HL-60/S4 treated with phorbol 12-myristate 13-acetate at 8.2 ng/mL for 4 days and 3 days (cell line): ENCODE measurements around the gene AMZ1.
"Not testable (repeated sequence)": the region's sequence is repeated elsewhere in the genome, so short reads cannot be mapped to it uniquely, and the experiment has no call there.

Experiments used
- in situ Hi-C: fragments of 300-500 bp; cut with MboI; formaldehyde crosslinking; loops from 2 replicates; pipeline ENCODE4 v1.15.0; 2022; ENCODE audit warnings: low sequenced_read_pairs

The AMZ1 gene

DNA sequence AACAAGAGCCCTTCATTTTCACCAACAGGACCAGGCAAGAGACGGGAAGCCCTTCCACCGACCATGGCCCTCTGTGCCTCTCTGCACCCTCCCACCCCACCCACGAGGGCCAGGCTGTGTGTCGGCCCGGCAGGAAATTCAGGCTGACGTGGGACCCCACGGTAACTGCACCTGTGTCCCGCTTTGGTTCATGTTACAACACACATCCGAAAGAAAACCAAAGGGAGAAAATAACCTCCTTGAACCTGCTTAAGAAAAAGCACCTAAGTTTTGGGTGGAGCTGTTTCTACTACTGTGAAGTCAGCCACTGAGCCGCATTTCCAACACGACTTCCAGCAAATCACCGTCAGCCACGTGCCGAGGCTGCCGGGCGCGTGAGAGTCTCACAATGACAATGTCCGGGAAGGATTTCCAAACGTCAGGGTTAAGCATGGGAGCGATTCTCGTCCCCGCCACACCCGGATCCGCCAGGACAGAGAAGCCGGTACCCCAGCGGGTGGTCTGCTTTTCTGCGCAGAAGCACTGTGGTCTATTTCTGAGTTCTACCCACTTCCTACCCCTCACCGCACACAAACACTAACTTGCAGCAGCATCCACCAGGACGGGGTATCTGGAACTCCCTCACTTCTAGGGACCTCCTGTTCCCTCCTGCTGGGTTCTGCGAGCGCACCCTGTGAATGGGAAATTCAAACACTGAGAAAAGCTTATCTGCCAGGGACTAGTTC lies 36.6 kb downstream of the AMZ1 start:
- in situ Hi-C loops = no loop called here

DNA sequence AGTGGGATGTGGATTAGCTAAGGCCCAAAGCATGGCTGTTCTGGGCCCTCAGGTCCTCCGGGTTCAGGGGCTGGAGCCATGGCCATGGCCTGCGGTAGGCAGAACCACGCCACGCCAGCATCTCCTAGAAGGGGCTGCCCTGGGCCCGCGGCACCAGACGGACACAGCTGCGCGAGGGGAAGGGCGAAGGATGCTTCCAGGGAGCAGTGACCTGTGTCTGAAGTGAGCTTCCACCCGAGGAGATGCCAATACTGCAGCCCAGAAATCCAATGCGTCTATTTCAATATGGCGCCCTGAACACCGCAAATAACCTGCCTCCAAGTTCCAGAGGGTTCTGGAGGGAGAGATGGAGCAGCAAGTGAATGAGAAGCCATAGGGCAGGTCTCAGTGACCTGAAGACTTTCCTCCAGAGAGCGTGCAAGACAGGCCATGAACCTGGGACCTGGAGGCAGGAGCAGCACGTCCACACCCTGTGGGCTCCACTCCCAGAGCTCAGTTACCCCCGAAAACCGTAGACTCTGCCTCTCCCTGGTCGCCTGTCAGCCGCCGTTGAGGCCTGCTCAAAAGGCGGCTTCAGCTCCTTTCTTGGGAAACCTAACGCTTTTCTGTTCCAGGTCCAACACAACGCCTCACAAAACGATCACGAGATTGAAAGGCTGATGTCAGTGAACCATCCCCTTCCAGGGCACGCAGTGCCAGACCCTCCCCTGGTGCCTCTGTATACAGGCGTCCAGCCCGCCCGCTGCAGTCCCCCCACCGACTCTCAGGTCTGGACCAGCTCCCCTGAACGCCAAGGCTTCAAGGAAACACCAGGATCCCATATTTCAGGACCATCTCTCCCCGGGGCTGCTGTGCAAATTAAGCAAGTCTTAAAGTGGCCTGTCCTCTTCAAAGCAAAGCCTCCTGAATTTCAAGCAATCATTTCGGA lies 37.4 kb downstream of the AMZ1 start:
- in situ Hi-C loops = no loop called here

DNA sequence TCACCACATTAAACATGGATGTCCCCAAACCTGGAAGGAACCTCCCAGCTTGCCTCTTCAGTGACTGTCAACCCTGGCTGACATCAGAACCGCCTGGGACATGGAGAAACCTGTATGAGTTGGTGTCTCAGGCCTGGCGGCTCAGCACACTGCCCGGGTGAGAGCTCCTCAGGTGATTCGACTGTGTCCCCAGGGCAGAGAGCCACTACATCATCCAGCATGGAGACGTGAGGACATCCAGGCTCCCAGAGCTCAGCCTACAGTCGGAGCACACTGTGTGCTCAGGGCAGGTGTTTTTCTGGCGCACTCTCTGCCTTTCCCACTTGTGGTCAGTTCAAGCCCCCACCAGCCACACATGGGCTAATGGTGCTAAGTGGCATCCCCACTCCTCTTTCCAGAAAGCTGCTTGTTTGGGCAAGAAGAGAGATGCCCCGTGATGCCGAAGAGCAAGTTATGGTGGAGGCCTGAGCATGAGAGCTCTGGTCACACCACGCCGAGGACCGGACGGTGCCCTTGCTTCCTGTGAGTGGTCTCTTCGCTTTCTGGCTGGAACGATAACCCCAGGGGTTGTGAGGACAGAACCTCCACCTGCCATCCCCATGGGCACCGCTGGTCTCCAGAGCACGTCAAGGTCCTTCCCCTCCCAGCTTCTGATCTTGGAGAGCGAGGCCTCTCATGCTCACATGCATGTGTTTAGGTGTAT lies 38.5 kb downstream of the AMZ1 start:
- in situ Hi-C loops = no loop called here

DNA sequence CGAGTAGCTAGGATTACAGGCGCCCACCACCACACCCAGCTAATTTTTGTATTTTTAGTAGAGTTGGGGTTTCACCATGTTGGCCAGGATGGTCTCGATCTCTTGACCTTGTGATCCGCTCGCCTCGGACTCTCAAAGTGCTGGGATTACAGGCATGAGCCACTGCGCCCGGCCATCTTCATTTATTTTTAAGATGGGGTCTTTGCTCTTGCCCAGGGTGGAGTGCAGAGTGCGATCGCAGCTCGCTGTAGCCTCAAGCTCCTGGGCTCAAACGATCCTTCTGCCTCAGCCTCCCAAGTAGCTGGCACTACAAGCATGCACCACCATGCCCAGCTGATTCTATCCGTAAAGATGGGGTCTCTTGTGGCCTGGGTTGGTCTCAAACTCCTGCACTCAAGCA lies 39.2 kb downstream of the AMZ1 start:
- in situ Hi-C loops = not testable (repeated sequence)

DNA sequence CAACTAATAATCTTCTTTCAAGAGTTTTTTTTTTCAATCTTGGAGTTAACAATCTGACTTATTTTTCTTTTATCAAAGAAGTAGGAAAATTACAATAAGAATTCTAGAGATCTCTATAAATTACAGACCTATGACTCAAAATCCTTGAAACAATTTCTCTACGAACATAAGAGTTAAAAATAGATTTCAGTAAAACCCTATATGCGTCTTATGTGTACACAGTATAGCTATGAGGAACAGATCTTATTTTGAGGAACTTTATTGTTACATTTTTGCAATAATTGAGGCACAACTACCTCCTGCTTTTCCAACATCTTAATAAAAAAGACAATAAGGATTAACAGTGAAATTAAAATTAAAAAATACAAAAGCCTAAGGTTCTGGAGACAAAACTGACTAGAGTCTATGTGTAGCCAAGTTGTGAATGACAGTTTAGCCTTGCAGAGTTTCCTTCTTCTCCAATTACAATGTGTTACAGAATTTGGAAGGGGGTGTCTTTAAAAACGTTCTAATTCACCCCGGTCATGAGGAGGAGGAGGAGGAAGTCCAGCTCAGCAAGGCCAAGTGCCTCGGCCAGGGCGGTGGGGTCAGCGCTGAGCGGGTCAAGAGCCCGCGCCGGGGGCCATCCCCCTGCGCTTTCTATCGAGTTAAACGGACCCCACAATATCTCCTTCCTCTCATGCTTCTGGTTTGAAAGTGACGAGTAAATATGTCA lies 40.5 kb downstream of the AMZ1 start:
- in situ Hi-C loops = no loop called here

DNA sequence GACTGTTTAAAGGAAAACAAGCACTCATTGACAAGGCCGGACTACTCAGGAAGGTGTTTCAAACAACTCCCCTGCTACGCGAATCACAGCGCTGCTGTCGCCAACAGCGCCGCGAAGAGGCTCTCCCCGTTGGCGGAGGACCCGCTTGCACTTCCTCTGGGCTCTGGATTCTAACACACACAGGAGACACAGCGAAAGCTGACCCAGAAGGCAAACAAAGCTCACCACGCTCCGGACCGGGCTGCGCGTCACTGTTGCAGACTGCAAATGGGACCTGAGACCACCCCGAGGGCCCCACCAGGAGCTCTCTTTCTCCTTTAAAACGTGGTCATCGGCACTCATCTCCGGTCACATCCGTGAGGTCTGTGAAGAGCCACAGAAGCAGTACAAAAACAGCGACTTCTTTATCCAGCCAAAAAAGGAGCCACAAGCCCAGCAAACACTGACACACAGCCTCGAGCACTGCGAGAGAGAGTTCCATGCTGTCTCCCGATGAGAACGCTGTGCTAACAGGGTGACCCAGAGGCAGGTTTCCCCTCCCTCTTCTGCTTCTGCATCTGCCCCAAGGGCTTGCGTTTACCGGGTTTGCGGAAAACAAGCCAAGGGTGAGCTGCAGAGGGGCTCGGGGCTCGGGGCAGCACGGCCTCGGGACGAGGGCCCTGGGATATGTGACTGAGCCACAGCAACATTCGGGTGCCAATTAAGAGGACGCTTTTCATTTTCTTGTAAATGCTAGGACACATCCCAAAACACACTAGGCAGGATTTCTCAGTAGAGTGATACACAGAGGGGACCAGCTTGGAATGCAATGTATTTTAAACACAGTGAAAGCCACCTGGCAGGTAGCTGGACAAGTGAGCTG lies 41.3 kb downstream of the AMZ1 start:
- in situ Hi-C loops = no loop called here

DNA sequence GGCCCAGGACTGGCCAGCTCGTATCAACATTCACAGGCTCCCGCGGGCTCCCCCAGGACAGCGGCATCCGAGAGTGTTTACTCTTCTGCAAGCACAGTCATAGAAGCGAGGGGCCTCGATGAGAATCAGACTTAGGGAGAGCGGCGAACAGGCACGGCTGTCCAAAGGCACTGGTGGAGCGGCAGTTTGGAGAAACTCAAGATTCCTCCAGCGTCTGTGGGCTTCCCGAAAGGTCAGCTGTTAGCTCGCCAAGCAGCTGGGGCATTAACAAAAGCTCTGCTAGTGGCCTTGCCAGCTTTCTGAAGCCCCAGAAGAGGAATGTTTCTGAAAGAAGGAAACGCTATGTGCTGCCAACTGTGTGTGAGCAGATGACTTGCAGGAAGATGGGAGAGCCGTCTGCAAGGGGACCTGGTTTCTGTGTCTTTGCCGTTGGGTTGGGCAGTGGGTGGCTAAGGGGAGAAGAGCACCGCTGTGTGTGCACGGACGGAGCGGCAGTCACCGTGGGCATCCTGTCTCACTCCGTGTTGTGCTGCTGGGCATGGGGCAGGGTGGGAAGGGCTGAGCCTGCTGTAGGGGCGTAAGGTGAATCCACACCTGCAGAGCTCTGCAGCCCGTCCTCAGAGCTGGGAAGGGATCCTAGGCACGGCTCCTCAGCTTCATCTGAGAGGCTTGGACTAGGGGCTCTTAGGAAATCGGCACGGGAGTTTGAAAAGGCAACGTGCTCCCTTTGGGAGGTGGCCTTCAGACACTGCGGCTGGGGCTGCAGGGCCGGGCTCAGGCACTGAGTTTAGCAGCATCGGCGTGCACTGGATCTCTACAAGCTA lies 42.1 kb downstream of the AMZ1 start:
- in situ Hi-C loops = no loop called here

DNA sequence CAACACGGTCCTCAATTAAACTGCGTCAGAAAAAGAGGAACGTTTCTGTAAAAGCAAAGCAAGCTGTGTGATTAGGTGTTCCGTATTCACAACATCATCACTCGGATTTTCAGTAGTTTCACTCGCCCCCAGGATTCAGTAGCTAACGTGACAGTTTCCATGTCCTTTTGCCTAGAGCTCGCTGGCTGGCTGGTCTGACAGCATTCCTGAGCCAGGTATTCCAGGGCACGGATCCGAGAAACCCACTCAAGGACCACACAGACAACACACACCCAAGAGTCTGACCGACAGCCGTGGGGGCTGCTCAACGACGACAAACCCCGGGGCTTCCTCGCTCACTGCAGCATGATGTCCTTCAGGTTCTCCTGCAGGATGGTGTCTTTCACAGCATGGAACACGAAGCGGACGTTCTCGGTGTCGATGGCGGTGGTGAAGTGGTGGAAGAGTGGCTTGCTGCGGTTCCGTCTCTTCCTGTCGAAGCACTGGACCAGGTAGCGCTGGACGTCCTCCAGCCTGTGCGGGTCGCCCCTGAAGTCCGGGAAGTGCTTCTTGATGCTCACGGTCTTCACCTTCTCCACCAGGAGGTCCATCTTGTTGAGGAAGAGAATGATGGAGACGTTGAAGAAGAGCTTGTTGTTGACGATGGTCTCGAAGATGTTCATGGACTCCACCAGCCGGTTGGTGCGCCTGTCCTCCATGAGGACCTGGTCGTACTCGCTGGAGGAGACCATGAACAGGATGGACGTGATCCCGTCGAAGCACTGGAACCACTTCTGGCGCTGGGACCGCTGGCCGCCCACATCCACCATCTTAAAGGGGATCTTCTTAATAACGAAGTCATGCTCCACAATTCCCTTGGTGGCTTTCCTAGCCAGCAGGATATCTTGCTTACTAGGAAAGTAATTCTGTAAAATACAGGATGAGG lies 43.1 kb downstream of the AMZ1 start:
- in situ Hi-C loops = no loop called here

DNA sequence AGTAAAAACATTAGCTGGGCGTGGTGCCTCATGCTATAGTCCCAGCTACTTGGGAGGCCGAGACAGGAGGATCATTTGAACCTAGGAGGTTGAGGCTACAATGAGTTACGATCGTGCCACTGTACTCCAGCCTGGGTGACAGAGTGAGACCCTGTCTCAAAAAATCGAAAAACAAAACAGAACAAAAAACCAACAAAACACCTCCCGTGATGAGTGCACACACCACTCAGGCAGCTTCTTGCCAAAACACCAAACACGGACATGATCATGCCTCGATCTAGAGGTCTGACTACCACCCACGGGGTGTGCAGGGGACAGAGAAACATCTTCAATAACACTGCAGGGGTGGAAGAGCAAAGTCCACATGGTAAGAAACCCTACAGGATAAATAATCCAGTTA lies 44.4 kb downstream of the AMZ1 start:
- in situ Hi-C loops = no loop called here

DNA sequence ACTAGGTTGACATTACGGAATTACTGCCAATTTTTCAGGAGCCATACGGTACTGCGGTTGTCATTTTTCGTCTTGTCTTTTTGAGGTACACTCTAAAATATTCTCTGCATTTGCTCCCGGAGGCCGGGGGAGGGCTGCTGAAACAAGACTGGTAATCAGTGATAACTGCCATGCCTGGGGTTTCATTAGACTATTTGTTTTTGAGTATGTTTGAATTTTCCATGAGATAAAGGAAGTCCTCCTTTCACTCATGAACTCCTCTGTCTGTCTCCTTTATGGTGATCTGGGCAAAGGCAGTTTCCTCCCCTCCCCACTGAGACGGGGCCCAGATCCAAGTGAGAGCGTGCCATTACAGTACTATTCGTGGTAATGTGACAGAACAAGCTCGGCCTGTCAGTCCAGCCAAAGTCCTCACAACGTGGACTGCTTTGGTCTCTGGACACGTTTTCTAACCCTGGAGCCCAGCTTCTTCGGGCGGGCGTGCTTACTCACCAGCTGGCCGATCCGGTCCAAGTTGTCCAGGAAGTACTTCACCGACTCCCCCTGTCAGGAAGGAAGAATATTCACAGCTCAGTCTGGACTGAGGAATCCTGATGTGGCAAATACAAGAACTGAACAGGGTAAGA lies 45.1 kb downstream of the AMZ1 start:
- in situ Hi-C loops = no loop called here

DNA sequence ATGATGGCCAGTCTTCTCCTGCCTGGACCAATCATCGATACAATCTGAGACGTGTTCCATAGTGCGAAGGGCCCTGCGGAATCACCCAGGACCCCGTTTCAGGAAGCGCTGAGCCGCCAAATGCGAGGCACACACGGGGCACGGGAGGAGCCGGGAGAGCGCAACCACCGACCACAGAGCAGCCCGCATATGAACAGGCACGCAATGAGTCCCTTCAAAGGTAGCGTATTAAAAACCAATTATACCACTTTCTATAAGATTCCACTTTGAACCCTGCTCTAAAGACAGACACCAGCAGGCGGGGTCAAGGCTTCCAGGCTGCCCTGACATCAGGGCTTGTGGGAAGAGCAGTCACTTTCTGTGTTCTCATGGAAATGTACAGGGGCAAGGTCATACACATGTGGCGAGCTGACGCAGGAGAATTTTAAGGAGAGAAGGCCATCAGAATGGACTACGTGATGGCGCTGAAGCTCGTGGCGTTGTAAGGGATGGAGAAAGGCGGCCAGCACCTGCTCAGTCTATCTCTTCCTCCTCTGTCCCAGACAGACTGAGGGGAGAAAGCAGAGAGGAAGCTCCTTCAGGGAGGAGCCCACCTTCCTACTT lies 46.2 kb downstream of the AMZ1 start:
- in situ Hi-C loops = no loop called here

DNA sequence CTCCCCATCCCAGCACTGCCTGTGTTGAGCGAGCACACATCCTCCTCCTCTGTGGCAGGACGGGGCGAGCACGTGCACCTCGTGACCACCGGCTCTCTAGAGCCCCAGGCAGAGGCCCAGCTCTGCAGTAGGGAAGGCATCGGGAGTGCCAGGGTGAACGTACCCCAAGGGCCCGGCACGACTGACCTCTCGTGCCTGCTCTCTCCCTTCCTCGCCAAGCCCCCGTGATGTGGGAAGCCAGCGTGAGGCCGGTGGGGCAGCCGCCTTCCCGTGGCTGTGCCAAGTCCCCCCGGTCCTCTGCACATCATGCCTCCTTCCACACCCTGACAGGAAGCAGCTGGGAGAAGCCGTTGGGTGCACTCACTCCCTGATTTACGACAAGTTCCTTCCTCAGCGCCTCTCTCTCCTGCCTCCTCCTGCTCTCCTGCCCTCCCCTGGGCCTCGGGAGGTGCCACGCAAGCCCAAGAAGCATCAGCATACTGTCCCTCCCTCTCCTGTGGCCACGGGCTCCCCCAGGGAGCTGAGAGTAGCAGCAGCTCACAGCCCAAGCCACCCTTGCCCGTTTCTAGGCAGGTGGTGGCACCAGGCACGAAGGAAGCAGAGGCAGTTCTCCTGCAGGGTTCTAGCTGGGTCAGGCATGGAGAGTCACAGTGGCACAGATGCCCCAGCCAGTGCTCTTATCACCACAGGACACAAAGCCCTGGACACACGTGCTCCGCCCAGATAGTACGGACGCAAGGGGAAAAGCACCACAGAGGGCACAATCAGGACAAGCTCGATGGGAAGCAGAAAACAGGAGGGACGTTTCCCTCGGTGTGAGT lies 47.0 kb downstream of the AMZ1 start:
- in situ Hi-C loops = no loop called here

DNA sequence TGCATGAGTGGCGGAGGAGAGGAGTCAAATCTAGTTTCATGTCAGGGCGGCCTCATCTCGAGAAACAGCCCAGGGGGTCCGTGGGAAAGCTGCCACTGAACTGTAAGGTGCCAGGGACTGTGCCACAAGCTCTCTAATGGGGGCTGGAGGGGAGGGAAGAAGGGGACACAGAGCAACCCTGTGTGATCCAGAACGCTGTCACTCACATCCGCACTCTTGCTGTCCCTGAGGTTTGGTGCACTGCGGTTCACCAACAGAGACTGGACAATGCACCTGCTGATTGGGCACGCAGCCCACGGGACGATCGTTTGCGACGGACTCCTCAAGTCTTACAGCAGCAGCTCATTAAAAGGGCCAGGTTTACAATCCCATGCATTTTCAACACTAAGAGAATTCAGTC lies 47.7 kb downstream of the AMZ1 start:
- in situ Hi-C loops = no loop called here

DNA sequence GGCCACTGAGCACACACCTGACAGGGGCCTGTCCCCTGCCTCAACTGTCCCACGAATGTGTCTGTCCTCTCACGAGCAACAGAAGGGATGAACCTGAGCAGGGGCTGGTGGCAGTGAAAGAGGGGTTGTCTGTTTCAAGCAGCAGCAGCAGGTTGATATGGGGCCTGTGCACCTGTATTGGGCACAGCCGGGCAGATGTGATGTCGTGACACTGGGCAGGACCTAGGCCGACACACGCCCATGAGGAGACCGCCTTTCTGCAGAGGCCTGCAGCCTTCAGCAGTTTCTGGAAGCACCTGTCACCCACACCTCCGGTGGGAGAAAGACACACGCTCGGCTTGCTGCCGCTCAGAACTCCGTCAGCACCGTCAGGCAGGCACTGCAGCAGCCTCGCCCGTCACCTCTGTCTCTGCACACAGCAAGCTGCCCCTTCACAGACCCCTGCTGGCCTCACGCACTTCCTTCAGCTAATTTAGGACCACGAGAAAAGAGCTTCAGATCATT lies 48.5 kb downstream of the AMZ1 start:
- in situ Hi-C loops = no loop called here

DNA sequence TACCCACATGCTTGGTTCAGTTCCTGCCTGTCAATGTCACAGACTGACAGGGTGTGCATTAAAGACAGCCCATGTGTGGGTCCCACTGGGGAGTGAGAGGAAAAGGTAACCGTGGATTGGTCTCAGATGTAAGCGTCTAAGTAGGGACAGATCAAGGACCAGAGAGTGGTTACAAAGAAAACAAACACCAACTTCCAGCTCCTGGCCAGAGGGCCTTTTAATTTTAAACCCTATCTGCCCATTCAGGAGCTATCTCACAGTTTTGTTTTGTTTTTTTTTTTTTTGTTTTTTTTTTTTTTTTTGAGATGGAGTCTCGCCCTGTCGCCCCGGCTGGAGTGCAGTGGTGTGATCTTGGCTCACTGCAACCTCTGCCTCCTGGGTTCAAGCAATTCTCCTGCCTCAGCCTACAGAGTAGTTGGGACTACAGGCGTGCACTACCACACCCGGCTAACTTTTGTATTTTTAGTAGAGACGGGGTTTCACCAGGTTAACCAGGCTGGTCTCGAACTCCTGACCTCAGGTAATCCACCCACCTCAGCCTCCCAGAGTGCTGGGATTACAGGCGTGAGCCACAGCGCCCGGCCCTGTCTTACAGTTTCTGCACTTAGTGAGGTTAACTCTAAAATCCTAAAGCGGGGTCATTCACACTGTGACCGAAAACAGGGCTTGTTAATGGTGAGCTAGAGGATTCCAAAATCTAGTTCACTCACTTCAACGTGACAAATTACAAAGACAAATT lies 49.2 kb downstream of the AMZ1 start:
- in situ Hi-C loops = not testable (repeated sequence)
